GM06990 (cell line): ENCODE measurements around the gene PIF1.

ENCODE experiments used
- DNase-seq: peaks from one replicate; pipeline ENCODE4 v3.0.0-alpha.2; 2011; ENCODE audit not compliant: insufficient read length; ENCODE audit errors: extremely low read depth
- H3K27me3 ChIP-seq: replicated peaks from 2 replicates; pipeline ENCODE4 v1.6.0; 2011; ENCODE audit warnings: low read length; ENCODE audit not compliant: control insufficient read depth, insufficient read depth
- H3K36me3 ChIP-seq: 2 replicates; pipeline ENCODE4 v1.5.1; 2011; ENCODE audit warnings: low read length; ENCODE audit not compliant: control insufficient read depth, insufficient read depth
- H3K4me3 ChIP-seq: replicated peaks from 2 replicates; pipeline ENCODE4 v1.5.1; 2011; ENCODE audit warnings: low read depth, mild to moderate bottlenecking, control low read depth, low read length
- TF ChIP-seq, protein P1 (sequence below): IDR thresholded peaks from 2 replicates; pipeline ENCODE4 v1.5.1; 2011; ENCODE audit warnings: low read length, control low read depth, mild to moderate bottlenecking, inconsistent platforms; ENCODE audit not compliant: insufficient read depth, poor library complexity, severe bottlenecking

PIF1 gene, protein sequence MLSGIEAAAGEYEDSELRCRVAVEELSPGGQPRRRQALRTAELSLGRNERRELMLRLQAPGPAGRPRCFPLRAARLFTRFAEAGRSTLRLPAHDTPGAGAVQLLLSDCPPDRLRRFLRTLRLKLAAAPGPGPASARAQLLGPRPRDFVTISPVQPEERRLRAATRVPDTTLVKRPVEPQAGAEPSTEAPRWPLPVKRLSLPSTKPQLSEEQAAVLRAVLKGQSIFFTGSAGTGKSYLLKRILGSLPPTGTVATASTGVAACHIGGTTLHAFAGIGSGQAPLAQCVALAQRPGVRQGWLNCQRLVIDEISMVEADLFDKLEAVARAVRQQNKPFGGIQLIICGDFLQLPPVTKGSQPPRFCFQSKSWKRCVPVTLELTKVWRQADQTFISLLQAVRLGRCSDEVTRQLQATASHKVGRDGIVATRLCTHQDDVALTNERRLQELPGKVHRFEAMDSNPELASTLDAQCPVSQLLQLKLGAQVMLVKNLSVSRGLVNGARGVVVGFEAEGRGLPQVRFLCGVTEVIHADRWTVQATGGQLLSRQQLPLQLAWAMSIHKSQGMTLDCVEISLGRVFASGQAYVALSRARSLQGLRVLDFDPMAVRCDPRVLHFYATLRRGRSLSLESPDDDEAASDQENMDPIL

DNA sequence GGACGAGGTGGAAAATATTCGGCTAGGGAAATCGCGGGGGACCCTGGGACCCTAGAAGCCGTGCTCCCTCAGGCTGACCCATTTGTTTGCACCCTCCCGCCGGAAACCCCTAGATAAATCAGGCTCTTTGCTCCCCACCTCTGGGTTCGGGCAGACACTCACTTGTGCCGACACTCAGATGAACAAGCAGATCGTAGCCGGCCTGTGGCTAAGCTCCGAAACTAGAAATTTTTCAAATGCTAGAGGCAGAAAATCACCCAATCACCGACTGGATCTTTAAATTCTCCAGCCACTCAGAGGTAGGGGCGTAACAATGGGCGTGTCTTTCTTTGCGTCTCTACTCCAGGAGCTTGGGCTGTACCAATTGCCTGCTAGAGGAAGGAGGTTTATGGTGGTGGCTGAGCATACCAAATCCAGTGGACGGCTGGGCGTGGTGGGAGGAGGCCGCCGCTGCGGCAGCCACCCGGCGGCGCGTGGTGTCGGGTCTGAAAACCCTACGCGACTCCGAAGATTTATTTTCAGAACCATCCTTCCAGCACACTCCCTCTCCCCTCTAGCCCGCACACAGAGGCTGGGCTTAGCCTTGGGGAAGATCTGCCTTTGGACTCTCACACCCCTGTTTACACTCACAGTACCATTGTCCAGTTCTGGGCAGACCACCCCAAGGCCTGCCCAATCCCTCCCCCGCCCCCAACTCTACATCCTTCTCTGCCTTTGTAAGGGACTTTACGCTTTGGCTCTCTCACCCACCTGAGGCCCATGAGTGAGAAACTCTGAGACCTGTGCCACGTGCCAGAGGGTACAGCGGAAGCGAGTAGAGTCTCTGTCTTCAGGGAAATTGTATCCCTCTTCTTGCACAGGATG lies at the start of gene PIF1:
TSS of gene PIF1 (minus strand) at position 217 of the 864 bp plus-strand sequence. CDS start 1,312 bp downstream, outside the sequence.
- Histone ChIP-seq H3K36me3 (peaks cover 5% of the 10 kb centered on the region), H3K27me3 (no peaks in the 10 kb centered on the region), H3K4me3 (peak within 1 kb of the TSS; percentile 90)
- TF ChIP-seq, protein P1, sequence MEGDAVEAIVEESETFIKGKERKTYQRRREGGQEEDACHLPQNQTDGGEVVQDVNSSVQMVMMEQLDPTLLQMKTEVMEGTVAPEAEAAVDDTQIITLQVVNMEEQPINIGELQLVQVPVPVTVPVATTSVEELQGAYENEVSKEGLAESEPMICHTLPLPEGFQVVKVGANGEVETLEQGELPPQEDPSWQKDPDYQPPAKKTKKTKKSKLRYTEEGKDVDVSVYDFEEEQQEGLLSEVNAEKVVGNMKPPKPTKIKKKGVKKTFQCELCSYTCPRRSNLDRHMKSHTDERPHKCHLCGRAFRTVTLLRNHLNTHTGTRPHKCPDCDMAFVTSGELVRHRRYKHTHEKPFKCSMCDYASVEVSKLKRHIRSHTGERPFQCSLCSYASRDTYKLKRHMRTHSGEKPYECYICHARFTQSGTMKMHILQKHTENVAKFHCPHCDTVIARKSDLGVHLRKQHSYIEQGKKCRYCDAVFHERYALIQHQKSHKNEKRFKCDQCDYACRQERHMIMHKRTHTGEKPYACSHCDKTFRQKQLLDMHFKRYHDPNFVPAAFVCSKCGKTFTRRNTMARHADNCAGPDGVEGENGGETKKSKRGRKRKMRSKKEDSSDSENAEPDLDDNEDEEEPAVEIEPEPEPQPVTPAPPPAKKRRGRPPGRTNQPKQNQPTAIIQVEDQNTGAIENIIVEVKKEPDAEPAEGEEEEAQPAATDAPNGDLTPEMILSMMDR: no peak
- DNase-seq: peak; percentile 94

DNA sequence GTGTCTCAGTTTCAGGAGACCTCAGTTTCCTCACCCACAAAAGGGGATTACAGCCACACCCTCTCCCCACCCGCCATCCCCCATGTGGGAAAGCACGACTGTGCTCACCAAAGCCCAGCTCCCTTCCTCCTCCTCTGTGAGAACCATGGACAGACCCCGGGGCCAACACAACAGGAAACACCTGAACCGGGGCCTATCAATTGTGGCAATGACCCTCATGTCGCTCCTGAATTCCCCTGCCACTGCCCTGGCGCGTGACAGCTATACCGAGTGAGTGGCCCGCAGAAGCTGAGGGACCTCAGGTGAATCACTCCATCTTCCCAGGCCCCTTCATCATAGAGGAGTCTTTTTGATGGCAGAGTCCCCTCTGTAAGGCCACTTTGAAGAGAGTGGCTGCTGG lies 44.9 kb upstream of the PIF1 start:
- no peak overlapping the region for H3K4me3 ChIP-seq
- H3K27me3 ChIP-seq: no peaks in the 10 kb centered on the region
- TF ChIP-seq, protein P1: no peak
- no peak for DNase-seq
- H3K36me3 ChIP-seq: peaks cover 20% of the 10 kb centered on the region

DNA sequence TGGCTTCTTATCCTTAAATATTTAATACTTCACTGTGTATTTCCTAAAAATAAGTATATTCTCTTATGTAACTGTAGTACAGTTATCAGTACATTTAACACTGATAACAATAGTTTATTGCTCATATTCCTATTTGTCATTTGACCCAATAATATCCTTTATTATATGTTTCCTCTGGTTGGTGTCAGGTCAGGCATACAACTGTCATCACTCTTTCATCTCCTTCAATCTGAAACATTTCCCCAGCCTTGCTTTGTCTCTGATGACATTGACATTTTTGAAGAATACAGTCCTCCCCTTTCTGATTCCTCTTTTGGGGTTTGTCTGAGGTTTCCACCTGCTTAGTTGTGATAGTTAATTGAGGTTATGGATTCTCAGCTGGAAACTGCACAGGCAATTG lies 44.1 kb upstream of the PIF1 start:
- no peak overlapping the region for H3K4me3 ChIP-seq
- no peak for DNase-seq
- TF ChIP-seq, protein P1: no peak
- no peaks in the 10 kb centered on the region for H3K27me3 ChIP-seq
- H3K36me3 ChIP-seq: peaks cover 27% of the 10 kb centered on the region

DNA sequence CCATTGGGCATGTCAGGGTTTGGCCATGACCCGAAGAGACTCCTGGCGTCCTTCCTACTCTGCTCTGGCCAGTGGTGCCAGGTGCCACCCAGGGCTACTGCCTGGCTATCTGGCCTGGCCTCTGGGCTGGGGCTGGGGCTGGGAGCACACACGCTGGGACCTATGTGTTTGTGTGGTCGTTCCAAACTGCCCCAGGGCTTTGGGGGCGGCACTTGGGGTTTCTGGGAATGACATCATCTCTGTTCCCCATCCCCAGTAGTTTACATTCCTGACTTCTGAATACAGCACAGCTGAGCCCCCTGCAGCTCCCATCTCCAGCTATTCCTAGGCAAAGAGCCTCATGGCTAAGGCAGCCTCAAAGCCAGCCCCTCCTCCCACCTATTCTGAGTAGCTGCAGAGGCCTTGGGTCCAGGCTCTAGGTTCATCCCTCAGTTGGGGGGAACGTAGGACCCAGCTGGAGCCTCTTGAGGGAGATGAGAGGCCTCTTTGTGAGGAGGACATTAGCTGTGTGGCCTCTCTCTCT lies 40.6 kb upstream of the PIF1 start:
- no peak for DNase-seq
- Histone ChIP-seq H3K36me3 (peaks cover 46% of the 10 kb centered on the region), H3K27me3 (no peaks in the 10 kb centered on the region), H3K4me3 (no peak overlapping the region)
- TF ChIP-seq, protein P1: no peak

DNA sequence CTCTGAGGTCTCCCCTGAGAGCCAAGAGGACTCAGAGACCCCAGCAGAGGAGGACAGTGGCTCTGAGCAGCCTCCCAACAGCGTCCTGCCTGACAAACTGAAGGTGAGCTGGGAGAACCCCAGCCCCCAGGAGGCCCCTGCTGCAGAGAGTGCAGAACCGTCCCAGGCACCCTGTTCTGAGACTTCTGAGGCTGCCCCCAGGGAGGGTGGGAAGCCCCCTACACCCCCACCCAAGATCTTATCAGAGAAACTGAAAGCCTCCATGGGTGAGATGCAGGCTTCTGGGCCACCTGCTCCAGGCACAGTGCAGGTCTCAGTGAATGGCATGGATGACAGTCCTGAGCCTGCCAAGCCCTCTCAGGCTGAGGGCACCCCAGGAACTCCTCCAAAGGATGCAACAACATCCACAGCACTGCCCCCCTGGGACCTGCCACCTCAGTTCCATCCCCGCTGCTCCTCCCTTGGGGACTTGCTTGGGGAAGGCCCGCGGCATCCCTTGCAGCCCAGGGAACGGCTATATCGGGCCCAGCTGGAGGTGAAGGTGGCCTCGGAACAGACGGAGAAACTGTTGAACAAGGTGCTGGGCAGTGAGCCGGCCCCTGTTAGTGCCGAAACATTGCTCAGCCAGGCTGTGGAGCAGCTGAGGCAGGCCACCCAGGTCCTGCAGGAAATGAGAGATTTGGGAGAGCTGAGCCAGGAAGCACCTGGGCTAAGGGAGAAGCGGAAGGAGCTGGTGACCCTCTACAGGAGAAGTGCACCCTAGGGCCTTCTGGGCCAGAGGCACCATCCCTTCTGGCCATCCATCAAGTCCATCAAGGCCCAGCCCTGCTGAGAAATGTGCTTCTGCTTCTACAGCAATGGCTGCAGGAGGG lies 39.9 kb upstream of the PIF1 start:
- Histone ChIP-seq H3K36me3 (peaks cover 51% of the 10 kb centered on the region), H3K27me3 (no peaks in the 10 kb centered on the region), H3K4me3 (no peak overlapping the region)
- TF ChIP-seq, protein P1: no peak
- DNase-seq: peak; percentile 44
